ENCODE data around the gene MFAP1.

GRCh38 chr15:43789409-43789808, 35.1 kb downstream of the MFAP1 start:
- no peak for TF ChIP-seq EZH2 (IDR thresholded peaks at IDR 0.05)
- TF ChIP-seq POLR2AphosphoS5 (IDR thresholded peaks at IDR 0.05; ENCODE audit: borderline replicate concordance, low read depth, low read length), result no peak
- TF ChIP-seq FOXP2 (optimal IDR thresholded peaks at IDR 0.05; ENCODE audit: control extremely low read depth, extremely low read length, insufficient read depth), result no peak

All from SK-N-MC (cell line).